ENCODE measurements around the gene GLRX3. TPM values are rescaled to one million over a fixed set of nuclear protein-coding genes. Genes with fewer than 3 reads are reported as not detected.

The GLRX3 gene
- total and polyA plus RNA-seq, 2 donors (not counting 3 experiments of a cell fraction or from before 2014, with no cell fraction given) = 71.6 to 132 TPM

DNA sequence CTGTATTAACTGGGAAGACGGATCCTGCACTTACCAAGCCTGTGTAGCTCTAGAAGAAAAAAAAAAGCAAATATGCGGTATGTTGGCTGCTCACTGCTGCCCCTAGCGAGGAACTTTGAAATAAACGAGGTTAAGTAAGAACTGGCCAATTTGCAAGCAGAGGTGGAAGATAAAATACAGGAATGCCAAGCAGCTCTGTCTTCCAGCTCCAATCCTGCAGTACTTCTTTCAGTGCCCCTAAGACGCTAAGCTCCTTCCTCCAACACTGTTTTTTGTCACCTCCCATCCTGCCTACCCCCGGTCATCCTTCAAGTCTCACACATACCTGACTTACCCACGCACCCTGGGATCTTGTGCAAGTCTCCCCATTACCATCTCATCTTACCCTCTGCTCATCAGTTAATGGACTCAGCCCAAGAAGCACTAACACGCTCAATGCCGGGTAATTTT is 26.4 kb upstream of the GLRX3 start:
- TSS peak; percentile 63 for BruUV-seq (replicated peaks)
- peaks cover 1% of the 10 kb centered on the region for H3K79me2 ChIP-seq (ENCODE audit: control insufficient read depth, insufficient read depth, low read length)
- ChIA-PET CTCF (interaction anchor here (0.6 to 3.6 kb wide), 25 partner anchors 8 to 1931 kb away, joined by 3 to 46 read pairs (median 4); partner anchors contain the start of genes GLRX3 and MGMT), POLR2A (interaction anchor here (0.6 to 2.9 kb wide), 2 partner anchors 27 to 1075 kb away, joined by 3 to 24 read pairs; partner anchors contain the start of gene GLRX3)
- peak overlapping the region; percentile 70 for H3K9ac ChIP-seq (replicated peaks; ENCODE audit: extremely low read depth, insufficient read depth, low read length)
- intact Hi-C loops (cut with micrococcal nuclease) (loop anchor here (2.0 kb wide), 3 partner anchors 145 to 1897 kb away; partner anchors contain the start of gene EBF3), dilution Hi-C loops (cut with MboI; ENCODE audit: extremely low pct_ligation_motif_present, low sequenced_read_pairs) (no loop called here)
- H4K20me1 ChIP-seq (replicated peaks; ENCODE audit: control insufficient read depth, extremely low read depth, insufficient read depth, low read length) = no peaks in the 10 kb centered on the region
- H3K27ac ChIP-seq (ENCODE audit: insufficient read depth, low read depth, low read length) = peak overlapping the region; percentile 65
- TF ChIP-seq, protein P1, sequence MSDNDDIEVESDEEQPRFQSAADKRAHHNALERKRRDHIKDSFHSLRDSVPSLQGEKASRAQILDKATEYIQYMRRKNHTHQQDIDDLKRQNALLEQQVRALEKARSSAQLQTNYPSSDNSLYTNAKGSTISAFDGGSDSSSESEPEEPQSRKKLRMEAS (IDR thresholded peaks at IDR 0.05; ENCODE audit: insufficient read depth, insufficient read length) = no peak
- TF ChIP-seq POLR2A (IDR thresholded peaks at IDR 0.05; ENCODE audit: low read depth, low read length) (no peak), MYC (IDR thresholded peaks at IDR 0.05; ENCODE audit: low read depth, low read length) (no peak)
- TF ChIP-seq, protein P2, sequence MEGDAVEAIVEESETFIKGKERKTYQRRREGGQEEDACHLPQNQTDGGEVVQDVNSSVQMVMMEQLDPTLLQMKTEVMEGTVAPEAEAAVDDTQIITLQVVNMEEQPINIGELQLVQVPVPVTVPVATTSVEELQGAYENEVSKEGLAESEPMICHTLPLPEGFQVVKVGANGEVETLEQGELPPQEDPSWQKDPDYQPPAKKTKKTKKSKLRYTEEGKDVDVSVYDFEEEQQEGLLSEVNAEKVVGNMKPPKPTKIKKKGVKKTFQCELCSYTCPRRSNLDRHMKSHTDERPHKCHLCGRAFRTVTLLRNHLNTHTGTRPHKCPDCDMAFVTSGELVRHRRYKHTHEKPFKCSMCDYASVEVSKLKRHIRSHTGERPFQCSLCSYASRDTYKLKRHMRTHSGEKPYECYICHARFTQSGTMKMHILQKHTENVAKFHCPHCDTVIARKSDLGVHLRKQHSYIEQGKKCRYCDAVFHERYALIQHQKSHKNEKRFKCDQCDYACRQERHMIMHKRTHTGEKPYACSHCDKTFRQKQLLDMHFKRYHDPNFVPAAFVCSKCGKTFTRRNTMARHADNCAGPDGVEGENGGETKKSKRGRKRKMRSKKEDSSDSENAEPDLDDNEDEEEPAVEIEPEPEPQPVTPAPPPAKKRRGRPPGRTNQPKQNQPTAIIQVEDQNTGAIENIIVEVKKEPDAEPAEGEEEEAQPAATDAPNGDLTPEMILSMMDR (IDR thresholded peaks at IDR 0.05; ENCODE audit: extremely low read depth in 1 of 2, insufficient read depth in 1 of 2, low read depth in 1 of 2, low read length in 2 of 2) = peak; percentile 71 to 75
- H3K27me3 ChIP-seq (ENCODE audit: control insufficient read depth in 2 of 2, insufficient read depth in 2 of 2, low read length in 2 of 2) = no peaks in the 10 kb centered on the region
- H3K9me3 ChIP-seq (replicated peaks; ENCODE audit: control insufficient read depth, insufficient read depth, low read length) = no peaks in the 10 kb centered on the region
- no peaks in the 10 kb centered on the region for H3K36me3 ChIP-seq (ENCODE audit: control insufficient read depth in 2 of 2, extremely low read depth in 1 of 2, insufficient read depth in 2 of 2, low read length in 2 of 2)
- no peaks in the 10 kb centered on the region for H3K9me1 ChIP-seq (replicated peaks; ENCODE audit: control insufficient read depth, extremely low read depth, insufficient read depth, low read length)
- H3K4me2 ChIP-seq (ENCODE audit: insufficient read depth, low read length) = peak overlapping the region; percentile 70
- peak overlapping the region; percentile 8 to 86 (median 73) for H3K4me3 ChIP-seq (replicated peaks in 1 of 3; ENCODE audit: insufficient read depth in 1 of 3, low read depth in 1 of 3, low read length in 3 of 3)
- peak overlapping the region; percentile 86 for H2AFZ ChIP-seq (ENCODE audit: low read depth, low read length)
- FAIRE-seq (peak; percentile 87), DNase-seq (ENCODE audit: low read depth, low spot score) (peak; percentile 89)
- H3K4me1 ChIP-seq (ENCODE audit: control insufficient read depth, extremely low read depth, insufficient read depth, low read length) = peaks cover 13% of the 10 kb centered on the region

Measured in endothelial cell of umbilical vein (primary cell).